Caco-2 (cell line): Measurements from ENCODE around the gene KRTAP22-1. TPM values are rescaled to one million over a fixed set of nuclear protein-coding genes. Genes with fewer than 3 reads are reported as not detected.

Source experiments
- BruUV-seq: library from RNA; stranded (reverse); fragments of 400-500 nt; replicated peaks from 2 replicates; lab custom pipeline; 2021; lab: Mats Ljungman, UMichigan
- CTCF ChIA-PET: fragments of 300-600 bp; sonication (Branson Sonifier 250); formaldehyde crosslinking; loops from one replicate; lab custom pipeline; 2022; ENCODE audit warnings: antibody characterized with exemption; lab: Charles Lee
- POLR2A ChIA-PET: fragments of 300-600 bp; sonication (Branson Sonifier 250); formaldehyde crosslinking; loops from one replicate; lab custom pipeline; 2022; ENCODE audit warnings: antibody characterized with exemption; lab: Charles Lee
- DNase-seq, 2 experiments: peaks; one replicate each; pipeline versions ENCODE4 v3.0.0 to v3.0.0-alpha.2; 2020 to 2022
- H3K27me3 ChIP-seq: replicated peaks from 2 replicates; pipeline ENCODE4 v1.6.0; 2011; ENCODE audit warnings: low read length; ENCODE audit not compliant: control insufficient read depth, insufficient read depth
- H3K36me3 ChIP-seq: 2 replicates; pipeline ENCODE4 v1.5.1; 2011; ENCODE audit warnings: low read length; ENCODE audit not compliant: control insufficient read depth, insufficient read depth
- H3K4me1 ChIP-seq: fragments of 250-450 bp; sonication (Bioruptor Pico); 2 replicates; pipeline ENCODE4 v1.5.1; 2020; ENCODE audit warnings: mild to moderate bottlenecking
- H3K4me3 ChIP-seq: 2 replicates; pipeline ENCODE4 v1.5.1; 2011; ENCODE audit warnings: low read depth, mild to moderate bottlenecking, control low read depth, low read length
- H3K9me3 ChIP-seq: fragments of 250-450 bp; sonication (Bioruptor Pico); 2 replicates; pipeline ENCODE4 v1.5.1; 2020; ENCODE audit warnings: mild to moderate bottlenecking, moderate library complexity
- H3K27ac Mint-ChIP-seq: one replicate; pipeline ENCODE4 v1.8.0; 2022; ENCODE audit warnings: mixed read lengths; ENCODE audit not compliant: unreplicated experiment
- H3K27me3 Mint-ChIP-seq: one replicate; pipeline ENCODE4 v1.8.0; 2022; ENCODE audit warnings: mixed read lengths; ENCODE audit not compliant: insufficient read depth, unreplicated experiment
- H3K36me3 Mint-ChIP-seq: one replicate; pipeline ENCODE4 v1.8.0; 2022; ENCODE audit warnings: mild to moderate bottlenecking, mixed read lengths; ENCODE audit not compliant: insufficient read depth, unreplicated experiment
- H3K4me1 Mint-ChIP-seq: one replicate; pipeline ENCODE4 v1.8.0; 2022; ENCODE audit warnings: low read depth, mixed read lengths; ENCODE audit not compliant: unreplicated experiment
- H3K4me3 Mint-ChIP-seq: one replicate; pipeline ENCODE4 v1.8.0; 2022; ENCODE audit warnings: mild to moderate bottlenecking, moderate library complexity, mixed read lengths; ENCODE audit not compliant: unreplicated experiment
- H3K9me3 Mint-ChIP-seq: one replicate; pipeline ENCODE4 v1.8.0; 2022; ENCODE audit warnings: mixed read lengths; ENCODE audit not compliant: unreplicated experiment
- CTCF ChIP-seq, 2 experiments: fragments of 200-600 bp in 1 of 2; IDR thresholded peaks; 1 replicate in 1 of 2; 2 replicates in 1 of 2; pipeline versions ENCODE4 v1.5.1 to v1.8.0; 2011 to 2022; ENCODE audit warnings: antibody characterized with exemption in 1 of 2, control low read depth in 1 of 2, inconsistent platforms in 1 of 2, low read depth in 1 of 2, low read length in 1 of 2, mild to moderate bottlenecking in 1 of 2, moderate library complexity in 1 of 2; ENCODE audit not compliant: insufficient read depth in 1 of 2, severe bottlenecking in 1 of 2, unreplicated experiment in 1 of 2
- intact Hi-C: fragments of 100-400 bp; cut with micrococcal nuclease; formaldehyde crosslinking; loops from one replicate; pipeline ENCODE4 v1.10.0; 2022; ENCODE audit not compliant: unreplicated experiment
- total RNA-seq: library from RNA; stranded (reverse); gene quantifications from 2 replicates; pipeline ENCODE4 v1.2.3, GENCODE V29; 2022

Gene KRTAP22-1
- total RNA-seq, 1 experiment from 2014 or later = not detected

DNA sequence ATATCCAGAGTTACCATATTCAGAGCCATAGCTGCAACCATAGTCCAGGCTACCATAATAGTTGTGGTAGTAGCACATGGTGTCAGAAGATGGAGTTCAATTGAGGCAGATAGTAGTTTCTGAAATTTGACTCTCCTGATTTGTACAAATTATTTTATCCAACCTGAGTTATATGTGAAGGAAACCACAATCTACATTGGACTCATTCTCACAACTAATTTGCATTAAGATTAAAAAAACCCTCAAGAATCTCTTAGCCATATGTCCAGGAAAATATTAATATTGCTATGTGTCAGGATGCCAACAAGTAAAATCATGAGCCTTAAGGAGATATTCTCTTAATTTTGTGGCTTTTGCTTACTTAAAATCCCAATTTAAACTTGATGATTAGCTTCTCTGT lies 10.6 kb upstream of the KRTAP22-1 start, which contains the start of gene KRTAP22-2:
Gene KRTAP22-2, minus strand, starts transcription at position 101 of the 400 bp plus-strand sequence.
- POLR2A ChIA-PET = no interaction called here
- no peak within 1 kb of the TSS for H3K4me3 ChIP-seq
- no peaks in the 10 kb centered on the region for H3K36me3 ChIP-seq
- Mint-ChIP-seq H3K4me3 (no peak within 1 kb of the TSS), H3K9me3 (no peaks in the 10 kb centered on the region), H3K27ac (no peak within 1 kb of the TSS), H3K4me1 (no peaks in the 10 kb centered on the region), H3K27me3 (peaks cover 4% of the 10 kb centered on the region), H3K36me3 (no peaks in the 10 kb centered on the region)
- no peaks in the 10 kb centered on the region for H3K4me1 ChIP-seq
- TF ChIP-seq CTCF (IDR thresholded peaks at IDR 0.05; ENCODE audit: insufficient read depth in 1 of 2, low read depth in 1 of 2, low read length in 1 of 2, severe bottlenecking in 1 of 2, unreplicated experiment in 1 of 2) = no peak
- no peaks in the 10 kb centered on the region for H3K9me3 ChIP-seq
- no TSS peak for BruUV-seq
- H3K27me3 ChIP-seq = no peaks in the 10 kb centered on the region
- no peak for DNase-seq
- CTCF ChIA-PET = no interaction called here
- intact Hi-C loops = no loop called here

GRCh38 chr21:30592140-30592539 lies 8.7 kb upstream of the KRTAP22-1 start, which contains the start of gene KRTAP6-3:
KRTAP6-3 (plus strand) TSS chr21:30592440; CDS start chr21:30592446, 6 bp downstream.
- H3K9me3 Mint-ChIP-seq = no peaks in the 10 kb centered on the region
- H3K4me1 Mint-ChIP-seq = no peaks in the 10 kb centered on the region
- H3K4me3 Mint-ChIP-seq = no peak within 1 kb of the TSS
- no TSS peak for BruUV-seq
- Histone ChIP-seq H3K4me3 (no peak within 1 kb of the TSS), H3K4me1 (no peaks in the 10 kb centered on the region), H3K27me3 (no peaks in the 10 kb centered on the region), H3K36me3 (no peaks in the 10 kb centered on the region), H3K9me3 (no peaks in the 10 kb centered on the region)
- POLR2A ChIA-PET = no interaction called here
- H3K36me3 Mint-ChIP-seq = no peaks in the 10 kb centered on the region
- TF ChIP-seq CTCF (IDR thresholded peaks at IDR 0.05; ENCODE audit: insufficient read depth in 1 of 2, low read depth in 1 of 2, low read length in 1 of 2, severe bottlenecking in 1 of 2, unreplicated experiment in 1 of 2) = no peak
- CTCF ChIA-PET = no interaction called here
- no peak within 1 kb of the TSS for H3K27ac Mint-ChIP-seq
- intact Hi-C loops = no loop called here
- no peak for DNase-seq
- peaks cover 4% of the 10 kb centered on the region for H3K27me3 Mint-ChIP-seq

- CTCF ChIA-PET = no interaction called here
- H3K27me3 ChIP-seq = no peaks in the 10 kb centered on the region
- H3K4me3 ChIP-seq = no peak within 1 kb of the TSS
- H3K36me3 ChIP-seq = no peaks in the 10 kb centered on the region
- POLR2A ChIA-PET = no interaction called here
- Mint-ChIP-seq H3K36me3 (no peaks in the 10 kb centered on the region), H3K9me3 (no peaks in the 10 kb centered on the region), H3K27me3 (no peaks in the 10 kb centered on the region), H3K4me1 (peaks cover 6% of the 10 kb centered on the region), H3K4me3 (no peak within 1 kb of the TSS), H3K27ac (no peak within 1 kb of the TSS)
- no TSS peak for BruUV-seq
- no peak for TF ChIP-seq CTCF (IDR thresholded peaks at IDR 0.05; ENCODE audit: insufficient read depth in 1 of 2, low read depth in 1 of 2, low read length in 1 of 2, severe bottlenecking in 1 of 2, unreplicated experiment in 1 of 2)
- DNase-seq = no peak
- intact Hi-C loops = no loop called here
- no peaks in the 10 kb centered on the region for H3K4me1 ChIP-seq
- no peaks in the 10 kb centered on the region for H3K9me3 ChIP-seq
Observed at GRCh38 chr21:30598802-30599201, 2.1 kb upstream of the KRTAP22-1 start, which contains the start of gene KRTAP6-2. KRTAP6-2 (minus strand) TSS chr21:30598902; CDS start chr21:30598874, 28 bp downstream.
